HepG2 (cell line): ENCODE measurements around the gene UQCC2. TPM values are rescaled to one million over a fixed set of nuclear protein-coding genes. Genes with fewer than 3 reads are reported as not detected.
A peak's percentile ranks its signal among the peaks of the same experiment; 100 is the strongest.

ENCODE experiments used
- ATAC-seq: fragments of 200-7000 bp; cut with Tn5 transposase; 3 replicates; pipeline ENCODE4 v1.9.1; 2020; ENCODE audit warnings: mild to moderate bottlenecking, moderate library complexity
- BruUV-seq: library from RNA; stranded (reverse); fragments of 400-500 nt; replicated peaks from 2 replicates; lab custom pipeline; 2021; lab: Mats Ljungman, UMichigan
- CTCF ChIA-PET: fragments of 300-600 bp; formaldehyde crosslinking; extraction: SDS; loops from one replicate; lab custom pipeline; 2021; ENCODE audit warnings: low total read pairs, inconsistent platforms, low intra/inter-chr PET ratio; lab: Yijun Ruan, JAX
- POLR2A ChIA-PET: fragments of 350-600 bp; sonication (Branson Sonifier 250); formaldehyde crosslinking; loops from one replicate; lab custom pipeline; 2020; ENCODE audit warnings: antibody characterized with exemption, inconsistent platforms; lab: Yijun Ruan, JAX
- DNase-seq: peaks from one replicate; pipeline ENCODE4 v3.0.0-alpha.2; 2015; ENCODE audit warnings: low spot score
- FAIRE-seq: peaks from 3 replicates; lab custom pipeline; 2011; peaks lifted over from hg19 to GRCh38; lab: Jason Lieb, UNC
- H2AFZ ChIP-seq: one replicate; pipeline ENCODE4 v1.6.1; 2011; ENCODE audit warnings: low read length, inconsistent platforms
- H3K27ac ChIP-seq: fragments of 300-600 bp; 3 replicates; pipeline ENCODE4 v1.8.0; 2011; ENCODE audit warnings: mixed run types, mild to moderate bottlenecking, mixed read lengths, low read length, inconsistent platforms; ENCODE audit not compliant: insufficient read depth; ENCODE audit errors: extremely low read length
- H3K27me3 ChIP-seq, 2 experiments: fragments of 200-600 bp in 1 of 2; 2 replicates in 1 of 2; 3 replicates in 1 of 2; pipeline versions ENCODE4 v1.6.0 to v1.8.0; 2011; ENCODE audit warnings: low read length in 2 of 2, mild to moderate bottlenecking in 2 of 2, moderate library complexity in 2 of 2, inconsistent platforms in 1 of 2; ENCODE audit not compliant: insufficient read depth in 2 of 2, control insufficient read depth in 1 of 2
- H3K36me3 ChIP-seq, 2 experiments: fragments of 200-600 bp in 1 of 2; replicated peaks in 1 of 2; 2 replicates in 1 of 2; 3 replicates in 1 of 2; pipeline versions ENCODE4 v1.5.1 to v1.8.0; 2011; ENCODE audit warnings: low read length in 2 of 2, inconsistent platforms in 1 of 2; ENCODE audit not compliant: insufficient read depth in 2 of 2, control insufficient read depth in 1 of 2
- H3K4me1 ChIP-seq: 2 replicates; pipeline ENCODE4 v1.5.1; 2012; ENCODE audit warnings: low read length, inconsistent platforms; ENCODE audit not compliant: insufficient read depth
- H3K4me2 ChIP-seq: 2 replicates; pipeline ENCODE4 v1.6.0; 2011; ENCODE audit warnings: low read depth, low read length, inconsistent platforms
- H3K4me3 ChIP-seq, 3 experiments: fragments of 200-600 bp in 1 of 3; sonication (generic), shearing (Covaris generic) in 1 of 3; replicated peaks in 1 of 3; 2 replicates each; pipeline ENCODE4 v1.5.1; 2011 to 2016; ENCODE audit warnings: low read length in 3 of 3, inconsistent platforms in 2 of 3, low read depth in 2 of 3, mild to moderate bottlenecking in 2 of 3, control low read depth in 1 of 3, mixed read lengths in 1 of 3; ENCODE audit not compliant: insufficient read depth in 1 of 3
- H3K79me2 ChIP-seq: one replicate; pipeline ENCODE4 v1.6.1; 2011; ENCODE audit warnings: low read length, inconsistent platforms; ENCODE audit not compliant: insufficient read depth
- H3K9ac ChIP-seq: 2 replicates; pipeline ENCODE4 v1.6.0; 2011; ENCODE audit warnings: mild to moderate bottlenecking, low read depth, low read length, inconsistent platforms; ENCODE audit not compliant: insufficient read depth
- H3K9me3 ChIP-seq: 2 replicates; pipeline ENCODE4 v1.5.1; 2012; ENCODE audit warnings: mild to moderate bottlenecking, low read length
- H4K20me1 ChIP-seq: 2 replicates; pipeline ENCODE4 v1.6.0; 2011; ENCODE audit warnings: inconsistent platforms, mild to moderate bottlenecking, low read length, moderate library complexity; ENCODE audit not compliant: insufficient read depth
- BRD4 ChIP-seq: sonication (generic); formaldehyde crosslinking; IDR thresholded peaks from 2 replicates; pipeline ENCODE4 v1.4.0; 2020; ENCODE audit warnings: missing genetic modification reagents
- HDAC6 ChIP-seq: fragments of 200-600 bp; sonication (generic); IDR thresholded peaks from 2 replicates; pipeline ENCODE4 v1.7.0; 2017; ENCODE audit warnings: mild to moderate bottlenecking, antibody characterized with exemption, low read length, low read depth
- MAFF ChIP-seq: IDR thresholded peaks from 2 replicates; pipeline ENCODE4 v1.6.1; 2011; ENCODE audit warnings: low read depth, low read length, improper control_type of control experiment
- MAFK ChIP-seq, 2 experiments: IDR thresholded peaks in 1 of 2; conservative IDR thresholded peaks in 1 of 2; 2 replicates each; pipeline ENCODE4 v1.6.1; 2011; ENCODE audit warnings: improper control_type of control experiment in 2 of 2, low read length in 2 of 2
- SNAPC2 ChIP-seq: sonication (generic); formaldehyde crosslinking; IDR thresholded peaks from 2 replicates; pipeline ENCODE4 v1.8.1; 2022; ENCODE audit warnings: mild to moderate bottlenecking, missing genetic modification reagents
- STAT6 ChIP-seq: sonication (generic); formaldehyde crosslinking; IDR thresholded peaks from 2 replicates; pipeline ENCODE4 v1.4.0; 2020; ENCODE audit warnings: missing genetic modification reagents, mild to moderate bottlenecking, borderline replicate concordance
- ZNF260 ChIP-seq: sonication (generic); formaldehyde crosslinking; IDR thresholded peaks from 2 replicates; pipeline ENCODE4 v1.4.0; 2020; ENCODE audit warnings: missing genetic modification reagents, low read depth, mild to moderate bottlenecking, borderline replicate concordance
- ZNF350 ChIP-seq: sonication (generic); formaldehyde crosslinking; IDR thresholded peaks from 2 replicates; pipeline ENCODE4 v1.4.0; 2020; ENCODE audit warnings: mild to moderate bottlenecking, low read depth, missing genetic modification reagents, borderline replicate concordance
- ZNF713 ChIP-seq: sonication (generic); formaldehyde crosslinking; IDR thresholded peaks from 2 replicates; pipeline ENCODE4 v1.4.0; 2020; ENCODE audit warnings: mild to moderate bottlenecking, missing genetic modification reagents
- ZNF768 ChIP-seq: sonication (generic); formaldehyde crosslinking; IDR thresholded peaks from 2 replicates; pipeline ENCODE4 v1.4.0; 2020; ENCODE audit warnings: missing genetic modification reagents
- ZNF816 ChIP-seq: sonication (generic); formaldehyde crosslinking; IDR thresholded peaks from 2 replicates; pipeline ENCODE4 v1.8.0; 2022; ENCODE audit warnings: missing genetic modification reagents, mild to moderate bottlenecking, borderline replicate concordance
- ZSCAN9 ChIP-seq: IDR thresholded peaks from 2 replicates; pipeline ENCODE4 v1.6.1; 2016; ENCODE audit warnings: borderline replicate concordance
- WGBS: methylation state at CpG from one replicate; pipeline ENCODE4 v1.1.6; 2017; ENCODE audit warnings: low lambda C conversion rate; 5-methylcytosine and 5-hydroxymethylcytosine counted together
- in situ Hi-C: cut with HindIII; loops from 2 replicates; pipeline ENCODE4 v1.10.0; 2017; ENCODE audit warnings: low pct_unique_long_range_greater_than_20kb; ENCODE audit not compliant: extremely low pct_ligation_motif_present
- intact Hi-C: fragments of 100-400 bp; cut with micrococcal nuclease; formaldehyde crosslinking; loops from one replicate; pipeline ENCODE4 v1.10.0; 2022; ENCODE audit not compliant: unreplicated experiment
- polyA plus RNA-seq, 8 experiments: library from polyadenylated mRNA; depleted of rRNA in 3 of 8; stranded (reverse) in 7 of 8; unstranded in 1 of 8; fragments of >200 nt; fragmentation: Illumina TruSeq in 4 of 8; extraction: Trizol in 4 of 8; gene quantifications; 2 replicates each; pipeline versions ENCODE4 v1.2.1 to v1.2.3, GENCODE V29; 2011 to 2016; ENCODE audit warnings: low read depth in 4 of 8, missing spikeins in 1 of 8, mixed read lengths in 1 of 8; ENCODE audit not compliant: insufficient read depth in 1 of 8
- total RNA-seq, 5 experiments: library from RNA; depleted of rRNA; stranded (reverse); fragments of >200 nt; fragmentation: Illumina TruSeq; extraction: Trizol; gene quantifications; 2 replicates each; pipeline ENCODE4 v1.2.3, GENCODE V29; 2016; ENCODE audit warnings: low read depth in 1 of 5

The UQCC2 gene
- total and polyA plus RNA-seq, 2 of the 13 experiments (the other 11 are each of a cell fraction or from before 2014, with no cell fraction given) = 82.4 to 238 TPM

DNA sequence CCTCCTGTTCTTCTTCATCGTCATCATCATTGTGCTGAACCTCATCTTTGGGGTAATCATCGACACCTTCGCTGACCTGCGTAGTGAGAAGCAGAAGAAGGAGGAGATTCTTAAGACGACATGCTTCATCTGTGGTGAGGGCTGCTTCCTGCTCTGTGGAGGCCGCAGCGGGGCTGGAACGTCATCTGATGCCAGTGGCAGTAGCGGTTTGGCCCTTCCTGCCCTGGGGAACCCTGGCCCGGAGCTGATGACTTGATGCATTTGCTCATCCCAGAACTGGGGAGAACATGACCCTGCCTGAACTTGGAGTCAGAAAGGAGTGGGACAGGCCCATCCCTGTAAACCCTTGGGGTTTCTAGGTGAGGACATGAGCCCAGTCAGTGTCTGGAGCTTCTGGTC is 18.7 kb downstream of the UQCC2 start:
- H3K79me2 ChIP-seq = no peaks in the 10 kb centered on the region
- no peak for TF ChIP-seq ZNF816 (CRISPR knock-in tag)
- no peak for TF ChIP-seq ZNF350 (CRISPR knock-in tag)
- TF ChIP-seq ZNF713 = no peak
- no peak for TF ChIP-seq ZNF260
- no peak for TF ChIP-seq ZSCAN9 (CRISPR knock-in tag)
- no peak overlapping the region for H3K4me3 ChIP-seq
- H2AFZ ChIP-seq = no peak overlapping the region
- H3K36me3 ChIP-seq = peaks cover 36 to 53% of the 10 kb centered on the region in 2 experiments; a peak in 4 of 5 replicates
- intact Hi-C loops = no loop called here
- DNase-seq (no peak), FAIRE-seq (no peak), ATAC-seq (no peak)
- no peaks in the 10 kb centered on the region for H3K9me3 ChIP-seq
- in situ Hi-C loops = no loop called here
- H3K27me3 ChIP-seq = no peaks in the 10 kb centered on the region
- POLR2A ChIA-PET = interaction anchor here (2.2 to 2.8 kb wide), 2 partner anchors 19 to 102 kb away, joined by 9 to 11 read pairs; partner anchors contain the start of gene UQCC2
- no peaks in the 10 kb centered on the region; the same call in 1 of the 2 replicates for H4K20me1 ChIP-seq
- BruUV-seq = no TSS peak
- CTCF ChIA-PET = no interaction called here
- 96% methylated on average over 9 of the region's 10 CpGs for WGBS
- no peak overlapping the region for H3K27ac ChIP-seq
- H3K4me1 ChIP-seq = no peaks in the 10 kb centered on the region
- no peak overlapping the region for H3K9ac ChIP-seq
- no peak overlapping the region for H3K4me2 ChIP-seq

DNA sequence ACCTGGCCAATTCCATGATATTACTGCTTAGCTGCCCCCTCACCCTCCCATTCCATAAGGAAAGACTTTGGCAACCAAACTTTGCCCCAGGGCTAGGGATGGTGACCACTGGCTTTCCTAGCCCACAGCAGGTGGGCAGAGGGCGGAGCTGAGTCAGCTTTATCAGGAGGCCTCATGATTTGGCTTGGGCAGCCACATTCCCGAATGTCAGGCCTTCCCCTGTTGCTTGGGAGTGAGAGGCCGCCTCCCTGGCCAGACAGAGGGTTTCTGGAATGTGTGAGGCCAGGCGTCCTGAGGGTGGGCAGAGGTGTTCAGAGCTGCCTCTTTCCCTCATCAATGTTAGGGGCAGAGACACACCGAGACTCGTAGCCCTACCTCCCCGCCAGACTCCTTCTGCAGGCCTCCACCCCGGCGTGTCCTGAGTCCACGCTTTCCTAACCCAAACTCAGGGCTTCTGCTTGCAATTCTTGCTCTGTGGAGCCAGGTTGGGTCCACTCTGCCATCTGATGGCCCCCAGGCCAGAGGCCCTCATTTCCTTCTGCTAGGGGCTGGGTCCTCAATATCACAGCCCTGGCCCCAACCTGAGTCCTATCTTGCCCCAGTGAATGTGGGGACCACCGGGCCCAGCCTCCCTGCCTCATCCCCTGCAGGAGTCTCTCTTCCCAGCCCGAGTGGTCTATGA is 19.3 kb downstream of the UQCC2 start:
- no peaks in the 10 kb centered on the region for H3K4me1 ChIP-seq
- FAIRE-seq = no peak
- ATAC-seq = no peak

More for the DNA sequence above, 19.3 kb downstream of the UQCC2 start:
- Histone ChIP-seq H3K27me3 (no peaks in the 10 kb centered on the region), H2AFZ (no peak overlapping the region), H3K4me2 (no peak overlapping the region), H3K79me2 (no peaks in the 10 kb centered on the region), H3K27ac (no peak overlapping the region), H3K9ac (no peak overlapping the region), H3K4me3 (no peak overlapping the region), H3K36me3 (peaks cover 32 to 47% of the 10 kb centered on the region in 2 experiments; a peak in 4 of 5 replicates), H3K9me3 (no peaks in the 10 kb centered on the region), H4K20me1 (no peaks in the 10 kb centered on the region; the same call in 1 of the 2 replicates)
- no peak for DNase-seq
- ChIA-PET CTCF (no interaction called here), POLR2A (interaction anchor here (0.6 to 2.8 kb wide), 4 partner anchors 12 to 102 kb away, joined by 3 to 11 read pairs (median 6); partner anchors contain the start of gene UQCC2)
- BruUV-seq = no TSS peak
- 90% methylated on average over 12 of the region's 12 CpGs for WGBS
- TF ChIP-seq MAFK (conservative IDR thresholded peaks at IDR 0.05 in 1 of 2, IDR thresholded peaks at IDR 0.05 in 1 of 2; ENCODE audit: low read length in 2 of 2) (peak; percentile 82 to 84), BRD4 (CRISPR knock-in tag) (no peak), ZNF768 (CRISPR knock-in tag) (no peak), HDAC6 (no peak), SNAPC2 (CRISPR knock-in tag) (no peak), STAT6 (CRISPR knock-in tag) (no peak), MAFF (peak; percentile 74)
- in situ Hi-C loops (no loop called here), intact Hi-C loops (no loop called here)
